ENCODE measurements around the gene KRTAP10-4. TPM values are rescaled to one million over a fixed set of nuclear protein-coding genes. Genes with fewer than 3 reads are reported as not detected.
A peak's percentile ranks its signal among the peaks of the same experiment; 100 is the strongest.
"Not testable (repeated sequence)": the region's sequence is repeated elsewhere in the genome, so short reads cannot be mapped to it uniquely, and the experiment has no call there.

Gene KRTAP10-4
- polyA plus RNA-seq, 1 of the 3 experiments (the other 2 are of a cell fraction): not detected

GRCh38 chr21:44580231-44580821 lies 6.8 kb downstream of the KRTAP10-4 start, which contains the start of gene KRTAP10-5:
Gene KRTAP10-5, minus strand, starts transcription at chr21:44580604. Its CDS starts 26 bp downstream, at chr21:44580578.
- WGBS (ENCODE audit: low lambda C conversion rate): 20% methylated on average over 10 of the region's 19 CpGs

GRCh38 chr21:44581158-44581557 lies 7.6 kb downstream of the KRTAP10-4 start:
- DNase-seq: no peak
- ChIA-PET POLR2A (no interaction called here), CTCF (interaction anchor here (1.1 kb wide), 2 partner anchors 15 to 212 kb away, joined by 3 to 5 read pairs; no protein-coding TSS in a partner anchor)
- H3K9me3 ChIP-seq: no peaks in the 10 kb centered on the region
- 31% methylated on average over 3 of the region's 3 CpGs for WGBS (ENCODE audit: low lambda C conversion rate)
- H3K9me2 ChIP-seq: no peaks in the 10 kb centered on the region
- H3F3A ChIP-seq (replicated peaks; ENCODE audit: insufficient read depth): no peaks in the 10 kb centered on the region
- H4K20me1 ChIP-seq (ENCODE audit: insufficient read depth): no peaks in the 10 kb centered on the region
- no peak overlapping the region for H2AFZ ChIP-seq (ENCODE audit: low read depth)
- no peak overlapping the region for H3K27ac ChIP-seq (ENCODE audit: low read depth in 2 of 2, low read length in 1 of 2)
- H3K4me3 ChIP-seq (ENCODE audit: low read depth in 2 of 2, low read length in 1 of 2): no peak overlapping the region
- no peak overlapping the region for H3K9ac ChIP-seq
- peaks cover 8% of the 10 kb centered on the region; the same call in 1 of the 2 replicates for H3K27me3 ChIP-seq (ENCODE audit: insufficient read depth)
- H3K36me3 ChIP-seq (replicated peaks in 1 of 2; ENCODE audit: control insufficient read depth in 1 of 2, insufficient read depth in 2 of 2, low read length in 1 of 2): no peaks in the 10 kb centered on the region
- no peak overlapping the region for H3K4me2 ChIP-seq
- H3K4me1 ChIP-seq (ENCODE audit: control insufficient read depth in 1 of 2, insufficient read depth in 2 of 2, low read depth in 1 of 2, low read length in 1 of 2): peaks cover 0 to 10% of the 10 kb centered on the region in 2 experiments; a peak in 1 of 4 replicates
- H3K79me2 ChIP-seq (ENCODE audit: insufficient read depth): no peaks in the 10 kb centered on the region
- TF ChIP-seq TEAD4 (IDR thresholded peaks at IDR 0.05; ENCODE audit: borderline replicate concordance, insufficient read depth) (no peak), ELF1 (IDR thresholded peaks at IDR 0.05) (no peak), RFX5 (IDR thresholded peaks at IDR 0.05; ENCODE audit: low read length) (no peak), EZH2phosphoT487 (IDR thresholded peaks at IDR 0.05; ENCODE audit: borderline replicate concordance, low read depth) (no peak), MEF2A (IDR thresholded peaks at IDR 0.05; ENCODE audit: borderline replicate concordance, low read depth) (no peak), MXI1 (IDR thresholded peaks at IDR 0.05; ENCODE audit: low read depth, low read length) (no peak), JUND (IDR thresholded peaks at IDR 0.05) (no peak), TAF1 (IDR thresholded peaks at IDR 0.05; ENCODE audit: borderline replicate concordance, low read depth, low read length) (no peak), RXRA (IDR thresholded peaks at IDR 0.05; ENCODE audit: borderline replicate concordance, low read depth) (no peak), GABPA (IDR thresholded peaks at IDR 0.05; ENCODE audit: low read depth) (no peak), NRF1 (IDR thresholded peaks at IDR 0.05; ENCODE audit: low read depth, low read length) (no peak), PBX3 (IDR thresholded peaks at IDR 0.05) (no peak), CHD2 (IDR thresholded peaks at IDR 0.05; ENCODE audit: low read length, partially characterized antibody) (no peak)

More at GRCh38 chr21:44580231-44580821, 6.8 kb downstream of the KRTAP10-4 start, which contains the start of gene KRTAP10-5:
- H3K9ac ChIP-seq; POLR2A ChIA-PET; DNase-seq; H3K27ac ChIP-seq (ENCODE audit: low read depth in 2 of 2, low read length in 1 of 2); H4K20me1 ChIP-seq (ENCODE audit: insufficient read depth); H3K36me3 ChIP-seq (replicated peaks in 1 of 2; ENCODE audit: control insufficient read depth in 1 of 2, insufficient read depth in 2 of 2, low read length in 1 of 2); H3K4me1 ChIP-seq (ENCODE audit: control insufficient read depth in 1 of 2, insufficient read depth in 2 of 2, low read depth in 1 of 2, low read length in 1 of 2); H3K4me2 ChIP-seq; H3F3A ChIP-seq (replicated peaks; ENCODE audit: insufficient read depth); H3K9me2 ChIP-seq; H3K79me2 ChIP-seq (ENCODE audit: insufficient read depth); H3K9me3 ChIP-seq; H2AFZ ChIP-seq (ENCODE audit: low read depth): not testable (repeated sequence)
- H3K27me3 ChIP-seq (ENCODE audit: insufficient read depth): peaks cover 12% of the 10 kb centered on the region; the same call in 1 of the 2 replicates
- peak within 1 kb of the TSS in 1 of 2 experiments; percentile 8; a peak in 1 of 4 replicates for H3K4me3 ChIP-seq (ENCODE audit: low read depth in 2 of 2, low read length in 1 of 2)
- CTCF ChIA-PET: interaction anchor here (1.1 kb wide), 2 partner anchors 16 to 213 kb away, joined by 3 to 5 read pairs; no protein-coding TSS in a partner anchor
